Mucosa of rectum (tissue), 2 donors: ENCODE results near the gene MICU1.

ENCODE experiments used
- H3K27ac ChIP-seq, 2 donors: one replicate each; pipeline ENCODE4 v1.7.0; 2013; ENCODE audit warnings: inconsistent platforms in 2 of 2, low read depth in 2 of 2, low read length in 2 of 2
- H3K27me3 ChIP-seq, 2 donors: one replicate each; pipeline ENCODE4 v1.7.0; 2013; ENCODE audit warnings: low read length in 2 of 2; ENCODE audit not compliant: control insufficient read depth in 2 of 2, insufficient read depth in 2 of 2
- H3K36me3 ChIP-seq, 2 donors: one replicate each; pipeline ENCODE4 v1.7.0; 2013; ENCODE audit warnings: low read length in 2 of 2; ENCODE audit not compliant: control insufficient read depth in 2 of 2, insufficient read depth in 2 of 2
- H3K4me1 ChIP-seq, 2 donors: one replicate each; pipeline ENCODE4 v1.7.0; 2013; ENCODE audit warnings: low read length in 2 of 2, mild to moderate bottlenecking in 1 of 2; ENCODE audit not compliant: control insufficient read depth in 2 of 2, insufficient read depth in 2 of 2
- H3K4me3 ChIP-seq, 2 donors: one replicate each; pipeline ENCODE4 v1.7.0; 2013; ENCODE audit warnings: low read length in 2 of 2
- H3K9ac ChIP-seq, 2 donors: one replicate each; pipeline ENCODE4 v1.7.0; 2013; ENCODE audit warnings: low read length in 2 of 2, low read depth in 1 of 2, mild to moderate bottlenecking in 1 of 2
- H3K9me3 ChIP-seq, 2 donors: one replicate each; pipeline ENCODE4 v1.7.0; 2013; ENCODE audit warnings: low read length in 2 of 2; ENCODE audit not compliant: control insufficient read depth in 2 of 2
- donor health status: healthy.
- donor health status: Normal muscosa, but diverticular disease.

The MICU1 gene

DNA sequence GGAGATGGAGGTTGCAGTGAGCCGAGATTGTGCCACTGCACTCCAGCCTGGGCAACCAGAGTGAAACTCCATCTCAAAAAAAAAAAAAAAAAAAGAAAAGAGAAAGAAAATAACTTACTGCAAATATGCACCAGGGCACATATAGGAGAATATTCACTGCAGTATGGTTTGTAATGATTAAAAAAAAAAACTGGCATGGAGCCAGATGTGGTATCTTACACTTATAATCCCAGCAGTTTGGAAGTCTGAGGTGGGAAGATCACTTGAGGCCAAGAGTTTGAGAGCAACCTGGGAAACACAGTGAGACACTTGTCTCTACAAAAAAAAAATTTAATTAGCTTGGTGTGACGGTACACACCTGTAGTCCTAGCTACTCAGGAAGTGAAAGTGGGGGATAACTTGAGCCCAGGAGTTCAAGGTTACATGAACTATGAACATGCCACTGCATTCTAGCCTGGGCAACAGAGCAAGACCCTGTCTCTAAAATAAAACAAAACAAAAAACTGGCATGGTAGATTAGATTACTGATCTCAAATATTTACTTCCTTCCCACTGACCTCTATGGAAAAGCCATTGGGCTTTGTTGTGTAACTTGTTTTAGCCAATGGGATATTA, 85.6 kb downstream of the MICU1 start:
- no peak overlapping the region for H3K9ac ChIP-seq
- H3K27ac ChIP-seq: no peak overlapping the region
- H3K27me3 ChIP-seq: no peaks in the 10 kb centered on the region
- H3K9me3 ChIP-seq: peaks cover 3 to 4% of the 10 kb centered on the region in 2 donors
- H3K36me3 ChIP-seq: peaks cover 8 to 15% of the 10 kb centered on the region in 2 donors
- no peak overlapping the region for H3K4me3 ChIP-seq
- no peaks in the 10 kb centered on the region for H3K4me1 ChIP-seq

DNA sequence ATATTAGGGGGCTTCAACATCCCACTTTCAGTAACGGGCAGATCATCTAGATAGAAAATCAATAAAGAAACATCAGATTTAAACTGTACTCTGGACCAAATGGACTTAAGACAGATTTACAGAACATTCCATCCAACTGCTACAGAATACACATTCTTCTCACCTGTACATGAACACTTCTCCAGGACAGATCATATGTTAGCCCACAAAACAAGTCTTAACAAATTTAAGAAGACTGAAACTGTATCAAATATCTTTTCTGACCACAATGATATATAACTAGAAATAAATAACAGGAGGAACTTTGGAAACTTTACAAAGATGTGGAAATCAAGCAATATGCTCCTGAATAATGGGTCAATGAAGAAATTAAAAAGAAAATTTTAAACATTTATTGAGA, 86.7 kb downstream of the MICU1 start:
- H3K27me3 ChIP-seq: no peaks in the 10 kb centered on the region
- H3K9ac ChIP-seq: no peak overlapping the region
- H3K27ac ChIP-seq: no peak overlapping the region

GRCh38 chr10:72525689-72526088, 100.2 kb downstream of the MICU1 start:
- H3K4me1 ChIP-seq: no peaks in the 10 kb centered on the region
- no peaks in the 10 kb centered on the region for H3K9me3 ChIP-seq
- no peak overlapping the region for H3K4me3 ChIP-seq
- no peaks in the 10 kb centered on the region for H3K27me3 ChIP-seq
- H3K9ac ChIP-seq: no peak overlapping the region
- no peaks in the 10 kb centered on the region for H3K36me3 ChIP-seq
- H3K27ac ChIP-seq: no peak overlapping the region

More for the DNA sequence above, 86.7 kb downstream of the MICU1 start:
- Histone ChIP-seq H3K36me3 (peaks cover 8 to 12% of the 10 kb centered on the region in 2 donors), H3K9me3 (peaks cover 3 to 4% of the 10 kb centered on the region in 2 donors), H3K4me3 (no peak overlapping the region), H3K4me1 (no peaks in the 10 kb centered on the region)

GRCh38 chr10:72525277-72525676, 100.6 kb downstream of the MICU1 start:
- Histone ChIP-seq H3K4me3 (no peak overlapping the region), H3K9ac (no peak overlapping the region), H3K4me1 (no peaks in the 10 kb centered on the region), H3K27ac (no peak overlapping the region), H3K27me3 (no peaks in the 10 kb centered on the region), H3K36me3 (no peaks in the 10 kb centered on the region), H3K9me3 (no peaks in the 10 kb centered on the region)

DNA sequence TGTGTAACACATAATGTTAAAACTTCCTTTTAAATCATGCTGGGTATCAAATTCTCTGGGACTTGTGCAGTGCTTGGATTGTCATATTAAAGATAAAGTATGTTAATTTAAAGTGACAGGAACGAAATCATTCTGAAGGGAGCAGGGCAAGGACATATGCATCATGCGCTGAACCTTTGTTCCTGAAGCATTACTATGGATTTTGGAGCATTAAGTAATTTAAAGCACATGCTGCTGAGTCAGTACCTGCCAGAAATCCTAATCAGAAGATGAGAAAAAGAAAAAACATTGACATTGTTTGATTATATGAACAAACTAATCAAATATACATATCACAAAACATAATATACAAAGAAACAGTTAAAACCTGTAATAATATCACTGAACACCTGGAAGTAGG, 101.4 kb downstream of the MICU1 start:
- H3K4me1 ChIP-seq: no peaks in the 10 kb centered on the region
- no peak overlapping the region for H3K27ac ChIP-seq
- no peak overlapping the region for H3K4me3 ChIP-seq
- H3K9me3 ChIP-seq: no peaks in the 10 kb centered on the region
- no peak overlapping the region for H3K9ac ChIP-seq
- H3K36me3 ChIP-seq: no peaks in the 10 kb centered on the region
- H3K27me3 ChIP-seq: no peaks in the 10 kb centered on the region

GRCh38 chr10:72523932-72524396, 101.9 kb downstream of the MICU1 start:
- H3K9me3 ChIP-seq: no peaks in the 10 kb centered on the region
- no peak overlapping the region for H3K9ac ChIP-seq
- H3K27ac ChIP-seq: no peak overlapping the region
- H3K27me3 ChIP-seq: no peaks in the 10 kb centered on the region
- H3K4me1 ChIP-seq: no peaks in the 10 kb centered on the region
- no peak overlapping the region for H3K4me3 ChIP-seq
- no peaks in the 10 kb centered on the region for H3K36me3 ChIP-seq

DNA sequence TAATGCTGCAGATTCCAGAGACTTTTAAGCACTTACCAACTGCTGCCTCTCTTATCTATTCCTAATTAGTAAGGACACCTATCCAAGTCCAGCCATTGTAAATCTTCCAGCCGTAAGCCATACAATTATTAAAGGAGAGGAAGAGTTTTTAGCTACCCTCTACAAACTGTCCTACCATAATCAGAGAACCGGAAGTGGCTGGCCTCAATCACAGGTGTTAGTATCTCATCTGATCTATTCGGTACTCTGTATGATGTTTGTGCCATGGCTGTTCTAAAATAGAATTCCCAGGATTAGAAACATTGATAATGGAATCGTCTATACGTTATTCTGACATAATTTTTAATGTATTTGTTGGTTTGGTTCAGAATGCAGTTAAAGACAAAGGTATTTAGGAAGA, 102.8 kb downstream of the MICU1 start:
- Histone ChIP-seq H3K27ac (no peak overlapping the region), H3K4me3 (no peak overlapping the region), H3K9me3 (no peaks in the 10 kb centered on the region)

DNA sequence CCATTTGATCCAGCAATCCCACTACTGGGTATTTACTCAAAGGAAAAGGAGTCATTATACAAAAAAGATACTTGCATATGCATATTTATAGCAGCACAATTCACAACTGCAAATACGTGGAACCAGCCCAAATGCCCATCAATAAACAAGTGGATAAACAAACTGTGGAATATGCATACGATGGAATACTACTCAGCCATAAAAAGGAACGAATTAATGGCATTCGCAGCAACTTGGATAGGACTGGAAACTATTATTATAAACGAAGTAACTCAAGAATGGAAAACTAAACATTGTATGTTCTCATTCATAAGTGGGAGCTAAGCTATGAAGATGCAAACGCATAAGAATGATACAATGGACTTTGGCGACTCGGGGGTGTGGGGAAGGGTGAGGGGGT, 108.6 kb downstream of the MICU1 start:
- no peaks in the 10 kb centered on the region for H3K9me3 ChIP-seq

More for the DNA sequence above, 102.8 kb downstream of the MICU1 start:
- Histone ChIP-seq H3K9ac (no peak overlapping the region), H3K36me3 (no peaks in the 10 kb centered on the region), H3K4me1 (no peaks in the 10 kb centered on the region), H3K27me3 (no peaks in the 10 kb centered on the region)

GRCh38 chr10:72515455-72515854, 110.4 kb downstream of the MICU1 start:
- Histone ChIP-seq H3K27me3 (no peaks in the 10 kb centered on the region), H3K4me1 (no peaks in the 10 kb centered on the region), H3K36me3 (no peaks in the 10 kb centered on the region), H3K9me3 (no peaks in the 10 kb centered on the region), H3K9ac (no peak overlapping the region), H3K27ac (no peak overlapping the region), H3K4me3 (no peak overlapping the region)

More for the DNA sequence above, 108.6 kb downstream of the MICU1 start:
- Histone ChIP-seq H3K36me3 (no peaks in the 10 kb centered on the region), H3K27ac (no peak overlapping the region), H3K4me1 (no peaks in the 10 kb centered on the region), H3K4me3 (no peak overlapping the region), H3K27me3 (no peaks in the 10 kb centered on the region), H3K9ac (no peak overlapping the region)

DNA sequence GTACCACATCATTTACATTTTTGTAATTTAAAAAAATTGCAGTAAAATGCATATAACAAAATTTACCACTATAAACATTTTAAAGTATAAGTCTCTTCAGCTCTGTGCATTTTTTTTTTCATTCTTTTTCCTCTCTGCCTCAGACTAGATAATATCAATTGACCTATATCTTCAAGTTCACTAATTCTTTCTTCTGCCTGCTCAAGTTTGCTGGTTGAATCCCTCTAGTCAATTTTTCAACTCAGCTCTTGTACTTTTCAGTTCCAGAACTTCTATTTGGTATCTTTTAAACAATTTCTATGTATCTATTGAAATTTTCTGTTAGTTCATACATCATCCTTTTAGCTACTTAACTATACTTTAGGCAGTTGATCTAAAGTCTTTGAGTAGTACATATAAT, 112.0 kb downstream of the MICU1 start:
- Histone ChIP-seq H3K9ac (no peak overlapping the region), H3K9me3 (no peaks in the 10 kb centered on the region), H3K4me3 (no peak overlapping the region), H3K27me3 (no peaks in the 10 kb centered on the region), H3K27ac (no peak overlapping the region), H3K4me1 (no peaks in the 10 kb centered on the region), H3K36me3 (no peaks in the 10 kb centered on the region)
